Colon (tissue), 2 donors: ENCODE results near the gene ATOSB.

Source experiments
- FAIRE-seq: peaks from 2 replicates; lab custom pipeline; 2012; peaks lifted over from hg19 to GRCh38; lab: Jason Lieb, UNC
- donor health status: control.
- donor health status: control.

ATOSB gene

GRCh38 chr9:35114113-35114839 is 1.4 kb downstream of the ATOSB start:
- FAIRE-seq = no peak

DNA sequence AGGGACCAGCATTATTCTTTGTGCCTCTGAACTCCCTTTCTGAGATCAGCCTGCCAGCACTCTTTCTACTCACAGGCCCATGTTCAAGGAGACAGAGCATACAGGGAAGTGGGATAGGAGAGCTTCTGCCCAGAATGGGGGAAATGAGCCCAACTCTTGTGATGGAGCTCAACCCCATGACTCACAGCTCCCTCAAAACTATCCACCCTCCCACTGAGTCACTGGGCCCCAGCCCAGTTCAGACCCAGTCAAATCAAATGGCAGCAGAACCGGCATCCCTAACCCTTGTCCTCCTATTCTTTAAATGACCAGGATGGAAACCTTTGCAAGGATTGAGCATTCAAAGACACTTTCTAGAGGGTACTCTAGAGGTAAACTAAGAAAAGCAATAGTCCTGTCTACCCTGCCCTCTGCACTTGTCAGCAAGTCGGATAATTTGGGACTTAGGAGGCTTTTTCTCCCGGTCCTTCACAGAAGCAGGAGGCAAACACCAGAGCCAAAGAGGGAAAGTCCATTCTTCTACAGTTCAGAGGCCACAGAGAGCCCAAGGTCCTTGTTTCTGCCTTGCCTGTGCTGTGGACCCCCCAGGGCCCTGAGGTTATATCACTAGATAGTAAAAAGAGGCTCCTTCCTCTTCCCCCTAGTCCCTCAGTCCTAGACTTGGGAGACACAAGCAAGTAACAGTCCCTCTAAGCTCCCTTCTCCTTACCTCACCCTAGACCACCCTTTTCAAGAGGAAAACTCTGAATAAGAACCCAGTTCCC is 3.2 kb downstream of the ATOSB start:
- FAIRE-seq = no peak

- no peak for FAIRE-seq
Observed at GRCh38 chr9:35111001-35111933, 4.4 kb downstream of the ATOSB start.

DNA sequence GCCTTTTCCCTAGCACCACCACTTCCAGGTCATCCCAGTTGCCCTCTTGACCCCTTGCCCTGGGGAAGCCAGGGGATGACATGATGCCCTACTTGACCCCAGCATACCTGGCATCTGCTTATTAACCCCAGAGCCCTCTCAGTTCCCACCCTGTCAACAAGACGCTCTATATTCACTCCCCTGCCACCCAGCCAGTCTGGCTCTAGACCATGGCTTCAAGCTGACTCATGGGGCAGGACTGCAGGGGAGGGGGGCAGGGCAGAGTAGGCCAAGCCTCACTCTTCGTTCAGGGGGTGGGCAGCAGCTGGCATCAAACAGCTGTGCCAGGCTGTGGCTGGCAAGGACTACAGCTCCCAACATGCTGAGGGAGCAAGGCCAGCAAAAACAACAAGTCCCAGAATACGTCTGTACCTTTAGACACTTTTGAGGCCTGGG is 5.3 kb downstream of the ATOSB start:
- no peak for FAIRE-seq

DNA sequence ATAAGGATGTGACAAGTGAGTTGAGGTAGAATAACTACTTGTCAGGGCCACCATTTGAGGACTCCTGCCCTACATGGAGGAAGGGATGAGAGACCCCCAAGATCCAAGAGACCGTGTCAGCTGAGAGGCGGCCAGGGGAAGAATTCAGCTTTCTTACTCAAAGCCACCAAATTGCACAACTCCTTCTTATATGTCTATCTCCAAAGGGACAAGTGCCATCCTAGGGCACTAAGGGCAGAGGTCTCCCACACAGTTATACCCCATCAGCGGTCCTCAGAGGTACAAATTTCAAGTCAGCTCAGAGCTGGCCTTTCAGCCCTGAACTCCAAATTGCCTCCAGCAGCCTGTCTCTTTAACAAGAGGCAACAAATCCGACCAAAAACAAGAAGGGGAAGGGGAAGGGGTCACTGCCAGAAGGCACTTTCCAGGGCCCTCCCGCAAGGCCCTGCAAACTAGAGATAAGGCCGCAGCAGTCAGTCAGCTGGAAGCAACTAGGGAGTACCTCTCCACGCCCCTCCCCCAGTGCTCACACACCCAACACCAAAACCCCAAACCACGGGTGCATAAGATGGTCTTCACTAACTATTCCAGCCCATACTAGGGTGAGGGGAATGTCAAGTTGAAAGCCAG is 6.6 kb downstream of the ATOSB start:
- FAIRE-seq = no peak

DNA sequence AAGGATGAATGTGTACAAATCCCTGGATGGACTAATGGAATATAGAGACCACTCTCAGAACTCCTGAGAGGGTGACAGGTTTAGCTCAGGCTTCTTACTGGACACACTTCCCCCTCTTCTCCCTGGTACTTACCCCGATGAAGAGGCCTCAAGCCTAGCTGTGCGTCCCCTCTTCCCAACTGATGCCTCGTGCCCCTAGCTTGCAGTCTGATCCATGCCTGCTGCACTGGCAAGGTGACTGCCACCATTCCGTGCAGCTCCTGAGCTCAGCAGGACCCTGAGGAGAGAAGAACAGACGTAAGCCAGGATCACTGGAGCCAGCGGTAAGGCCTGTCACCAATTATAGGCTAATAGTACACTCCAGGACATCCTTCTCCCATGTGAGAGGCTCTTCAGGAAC is 7.2 kb downstream of the ATOSB start:
- FAIRE-seq = no peak

- no peak for FAIRE-seq
Observed at GRCh38 chr9:35107297-35108290, 8.1 kb downstream of the ATOSB start.

DNA sequence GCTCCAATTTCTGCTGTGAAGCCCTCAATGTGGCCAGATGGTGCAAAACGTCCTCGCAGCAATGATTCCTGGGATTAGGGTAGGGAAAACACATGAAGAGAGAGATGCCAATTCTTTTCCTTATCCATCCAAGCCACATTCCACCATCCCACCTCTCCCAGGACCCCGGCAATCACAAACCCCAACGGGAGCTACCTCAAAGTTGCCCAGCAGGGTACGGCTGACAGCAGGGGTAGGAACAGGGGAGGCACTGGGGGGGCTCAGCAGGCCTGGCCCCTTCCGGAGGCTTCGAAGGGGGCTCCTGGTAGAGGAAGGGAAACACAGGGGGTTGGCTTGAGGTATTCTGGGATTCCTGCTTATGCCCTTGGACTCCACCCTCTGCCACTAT is 9.3 kb downstream of the ATOSB start:
- FAIRE-seq = no peak

DNA sequence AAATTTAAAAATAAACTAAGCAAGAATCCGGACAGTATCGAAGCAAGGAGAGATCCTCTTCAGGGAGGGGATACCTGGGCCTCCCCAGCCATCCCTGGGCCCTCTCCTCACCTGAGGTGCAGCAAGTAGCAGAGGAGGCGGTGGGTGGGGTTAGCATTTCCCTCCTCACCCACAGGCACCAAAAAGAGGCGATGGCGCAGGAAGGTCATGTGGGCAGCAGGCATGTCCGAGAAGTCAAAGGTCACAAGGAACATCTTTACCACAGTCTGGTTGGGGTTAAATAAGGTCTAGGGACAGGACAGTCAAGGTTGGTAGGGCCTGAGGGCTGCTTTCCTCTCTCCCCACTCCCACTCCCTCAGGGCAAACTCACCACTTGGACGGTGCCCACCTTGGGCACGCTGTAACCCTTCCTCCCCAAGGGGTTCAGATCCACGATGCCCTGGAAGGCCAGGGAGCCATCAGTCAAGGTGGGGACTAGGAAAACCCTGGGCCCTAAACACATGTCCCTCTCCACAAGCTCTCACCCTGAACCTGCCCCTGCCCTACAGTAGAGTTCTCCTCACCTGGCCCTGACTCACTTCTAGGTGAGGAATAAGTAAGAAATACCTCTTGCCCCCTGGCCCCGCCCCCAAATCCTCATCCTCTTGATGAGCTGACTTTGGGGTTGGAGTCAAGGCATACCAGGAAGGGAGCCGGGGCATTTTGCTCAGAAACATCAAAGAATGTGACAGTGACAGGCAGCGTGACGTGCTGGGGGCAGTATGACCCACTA is 9.9 kb downstream of the ATOSB start:
- no peak for FAIRE-seq

- FAIRE-seq = no peak
Observed at GRCh38 chr9:35105126-35105525, 10.5 kb downstream of the ATOSB start.

DNA sequence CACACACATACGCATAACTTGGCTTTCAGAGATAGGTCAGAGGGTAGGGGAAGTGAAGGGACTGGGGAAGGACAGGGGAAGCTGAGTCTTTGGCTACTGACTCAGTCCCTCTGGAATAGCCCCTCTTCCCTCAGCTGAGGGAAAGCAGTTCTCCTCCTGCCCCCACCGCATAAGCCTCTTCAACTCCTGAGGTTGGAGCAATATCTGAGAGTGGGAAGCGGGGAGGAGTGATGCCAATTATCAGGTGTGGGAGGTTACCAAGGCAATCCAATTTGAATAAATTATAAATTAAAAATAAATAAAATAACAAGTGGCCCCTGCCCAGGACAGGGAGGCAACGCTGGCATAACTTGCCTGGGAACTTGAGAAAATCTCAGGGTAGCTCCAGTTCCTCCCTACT is 11.1 kb downstream of the ATOSB start:
- FAIRE-seq = no peak

DNA sequence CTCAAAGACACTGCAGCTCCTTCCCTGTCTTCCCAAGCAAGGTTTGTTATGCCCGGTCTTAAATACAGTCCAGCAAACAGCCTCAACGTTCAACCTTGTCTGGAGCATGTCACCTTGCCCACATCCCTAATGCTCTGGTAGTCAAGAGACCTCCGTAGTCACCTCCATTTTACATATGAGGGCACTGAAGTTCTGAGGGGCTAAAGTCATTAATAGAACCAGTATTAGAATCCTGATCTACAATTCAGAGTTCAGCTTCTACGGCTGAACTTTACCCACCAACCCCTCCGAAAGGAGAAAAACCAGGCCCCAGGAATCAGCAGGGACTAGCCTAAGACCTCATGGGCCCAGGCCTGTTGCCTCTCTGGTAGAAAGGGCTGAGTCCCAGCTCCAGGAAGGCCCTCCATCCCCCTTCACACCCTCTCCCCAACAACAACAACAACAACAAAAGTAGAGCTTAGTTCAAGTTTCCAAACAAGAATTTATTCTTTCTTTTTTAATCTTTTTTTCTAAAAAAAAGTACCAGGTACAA is 11.9 kb downstream of the ATOSB start:
- FAIRE-seq = no peak

GRCh38 chr9:35102769-35103659 is 12.6 kb downstream of the ATOSB start, which contains the start of gene STOML2:
STOML2 (minus strand) TSS chr9:35103131; CDS start chr9:35103094, 37 bp downstream.
- no peak for FAIRE-seq

GRCh38 chr9:35102465-35102768 is 13.2 kb downstream of the ATOSB start:
- FAIRE-seq = no peak

DNA sequence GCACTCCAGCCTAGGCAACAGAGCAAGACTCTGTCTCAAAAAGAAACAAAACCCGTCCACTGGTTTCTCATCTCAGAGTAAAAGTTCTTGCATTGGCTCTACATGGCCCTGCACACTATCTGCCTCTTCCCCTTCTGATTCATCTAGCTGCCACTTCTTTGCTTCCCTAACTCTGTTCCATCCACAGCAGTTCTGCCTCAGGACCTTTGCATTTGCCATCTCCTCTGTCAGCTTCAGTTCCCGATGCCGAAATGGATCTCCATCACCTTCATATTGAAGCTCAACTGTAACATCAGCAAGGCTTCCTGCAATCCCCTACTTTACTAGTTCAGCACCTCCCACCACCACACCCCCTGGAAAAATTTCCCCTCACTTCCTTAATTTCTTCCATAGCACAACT is 18.1 kb downstream of the ATOSB start:
- no peak for FAIRE-seq

DNA sequence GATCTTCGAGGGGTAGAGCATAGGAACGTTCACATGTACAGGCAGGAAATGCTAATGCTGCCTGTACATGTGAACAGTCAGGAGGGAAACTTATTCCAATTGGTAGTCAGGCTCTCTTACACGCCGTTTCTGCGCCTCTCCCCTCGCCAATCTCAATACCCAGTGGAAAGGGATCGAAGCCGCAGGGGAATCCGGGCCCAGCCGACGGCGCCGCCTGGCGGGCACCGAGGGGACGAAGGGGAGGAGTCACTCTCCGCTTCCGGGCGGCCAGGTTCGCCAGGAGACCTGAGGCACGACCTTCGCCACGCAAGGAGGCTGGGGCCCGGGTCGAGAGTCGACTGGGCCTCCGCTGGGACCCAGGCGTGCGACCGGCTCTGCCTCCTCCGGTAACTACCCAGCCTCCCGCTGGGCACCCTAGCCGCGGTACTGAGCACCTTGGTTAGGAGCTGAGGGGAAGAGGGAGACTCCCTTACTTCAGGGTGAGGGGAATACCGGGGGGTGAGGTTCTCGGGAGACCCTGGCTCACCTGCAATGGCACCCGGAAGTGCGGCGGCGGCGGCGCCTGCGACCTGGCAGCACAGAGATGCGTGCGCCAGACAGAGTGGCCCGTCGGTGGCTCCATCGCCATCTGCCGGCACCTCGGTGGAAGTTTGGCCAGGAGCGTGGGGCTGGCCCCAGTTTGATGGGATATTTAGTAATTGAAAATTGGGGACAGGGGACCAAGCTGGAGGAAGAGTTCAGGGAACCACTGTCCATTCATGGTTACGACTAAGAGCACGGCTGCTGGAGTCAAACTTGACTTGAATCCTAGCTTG is 19.4 kb downstream of the ATOSB start, which contains the start of gene PIGO:
TSS of gene PIGO (minus strand) at position 557 of the 815 bp plus-strand sequence. CDS start 1,026 bp downstream, outside the sequence.
- FAIRE-seq = no peak

- no peak for FAIRE-seq
Observed at GRCh38 chr9:35091536-35091935, 24.1 kb downstream of the ATOSB start.

- FAIRE-seq = no peak
Observed at GRCh38 chr9:35089434-35089833, 26.2 kb downstream of the ATOSB start.
